Measurements from ENCODE around the gene KLHL11.

KLHL11 gene

GRCh38 chr17:41913798-41914197, 48.6 kb upstream of the KLHL11 start:
- Histone ChIP-seq H2AFZ (ENCODE audit: low read length) (no peak overlapping the region), H2AK5ac (ENCODE audit: low read depth, low read length) (no peak overlapping the region), H3K23ac (ENCODE audit: low read depth, low read length, poor library complexity) (peak overlapping the region; percentile 46), H3K4ac (ENCODE audit: low read length) (no peak overlapping the region), H3K4me2 (ENCODE audit: insufficient read depth, low read length, poor library complexity, severe bottlenecking) (no peak overlapping the region), H4K91ac (ENCODE audit: low read depth, low read length, poor library complexity) (peak overlapping the region; percentile 61), H4K8ac (ENCODE audit: low read depth, low read length) (no peak overlapping the region), H2BK120ac (ENCODE audit: low read depth, low read length) (no peak overlapping the region), H2BK15ac (ENCODE audit: low read length) (no peak overlapping the region), H2BK5ac (ENCODE audit: low read length) (no peak overlapping the region), H3K18ac (ENCODE audit: low read length) (no peak overlapping the region), H3K9me3 (replicated peaks in 1 of 2; ENCODE audit: control insufficient read depth in 2 of 2, insufficient read depth in 1 of 2, low read depth in 1 of 2, low read length in 2 of 2) (no peaks in the 10 kb centered on the region), H3K27ac (replicated peaks; ENCODE audit: low read length) (peak overlapping the region; percentile 7), H3K4me1 (ENCODE audit: control insufficient read depth in 2 of 2, insufficient read depth in 1 of 2, low read depth in 1 of 2, low read length in 2 of 2) (peaks cover 14 to 31% of the 10 kb centered on the region in 2 donors), H3K27me3 (ENCODE audit: control insufficient read depth in 3 of 3, insufficient read depth in 3 of 3, low read depth in 1 of 3, low read length in 3 of 3) (no peaks in the 10 kb centered on the region), H3K36me3 (replicated peaks in 1 of 2; ENCODE audit: control insufficient read depth in 2 of 2, insufficient read depth in 2 of 2, low read length in 2 of 2) (peaks cover 49 to 89% of the 10 kb centered on the region in 2 donors), H2BK12ac (ENCODE audit: low read length) (no peak overlapping the region), H3K14ac (ENCODE audit: low read length) (no peak overlapping the region), H3K4me3 (ENCODE audit: low read length in 2 of 2) (no peak overlapping the region), H3K9ac (ENCODE audit: low read depth, low read length, poor library complexity) (no peak overlapping the region), H3K79me1 (ENCODE audit: low read depth, low read length) (peaks cover 22% of the 10 kb centered on the region)
- WGBS, 2 donors (ENCODE audit: extremely low coverage in 2 of 2, insufficient read length in 2 of 2, insufficient replicate concordance in 1 of 2) = no CpG with 5 or more reads among the region's 4 CpGs
- DNase-seq (ENCODE audit: low spot score) = no peak

GRCh38 chr17:41912925-41913324, 47.7 kb upstream of the KLHL11 start:
- H3K9me3 ChIP-seq (replicated peaks in 1 of 2; ENCODE audit: control insufficient read depth in 2 of 2, insufficient read depth in 1 of 2, low read depth in 1 of 2, low read length in 2 of 2) = no peaks in the 10 kb centered on the region
- H3K27ac ChIP-seq (replicated peaks; ENCODE audit: low read length) = no peak overlapping the region
- H3K18ac ChIP-seq (ENCODE audit: low read length) = no peak overlapping the region
- no peak overlapping the region for H3K4me3 ChIP-seq (ENCODE audit: low read length in 2 of 2)
- WGBS, 2 donors (ENCODE audit: extremely low coverage in 2 of 2, insufficient read length in 2 of 2, insufficient replicate concordance in 1 of 2) = no CpG with 5 or more reads among the region's 1 CpG
- no peak overlapping the region for H4K8ac ChIP-seq (ENCODE audit: low read depth, low read length)
- no peak for DNase-seq (ENCODE audit: low spot score)
- no peak overlapping the region for H3K9ac ChIP-seq (ENCODE audit: low read depth, low read length, poor library complexity)
- H3K27me3 ChIP-seq (ENCODE audit: control insufficient read depth in 3 of 3, insufficient read depth in 3 of 3, low read depth in 1 of 3, low read length in 3 of 3) = no peaks in the 10 kb centered on the region
- H2AK5ac ChIP-seq (ENCODE audit: low read depth, low read length) = no peak overlapping the region
- peaks cover 14 to 33% of the 10 kb centered on the region in 2 donors for H3K4me1 ChIP-seq (ENCODE audit: control insufficient read depth in 2 of 2, insufficient read depth in 1 of 2, low read depth in 1 of 2, low read length in 2 of 2)
- H3K36me3 ChIP-seq (replicated peaks in 1 of 2; ENCODE audit: control insufficient read depth in 2 of 2, insufficient read depth in 2 of 2, low read length in 2 of 2) = peaks cover 56 to 97% of the 10 kb centered on the region in 2 donors
- H2BK5ac ChIP-seq (ENCODE audit: low read length) = no peak overlapping the region
- H3K4ac ChIP-seq (ENCODE audit: low read length) = no peak overlapping the region
- no peak overlapping the region for H2AFZ ChIP-seq (ENCODE audit: low read length)
- no peak overlapping the region for H2BK15ac ChIP-seq (ENCODE audit: low read length)
- no peak overlapping the region for H2BK120ac ChIP-seq (ENCODE audit: low read depth, low read length)
- no peak overlapping the region for H3K14ac ChIP-seq (ENCODE audit: low read length)
- H3K79me1 ChIP-seq (ENCODE audit: low read depth, low read length) = peaks cover 22% of the 10 kb centered on the region
- H4K91ac ChIP-seq (ENCODE audit: low read depth, low read length, poor library complexity) = no peak overlapping the region
- H3K23ac ChIP-seq (ENCODE audit: low read depth, low read length, poor library complexity) = no peak overlapping the region
- H3K4me2 ChIP-seq (ENCODE audit: insufficient read depth, low read length, poor library complexity, severe bottlenecking) = no peak overlapping the region
- H2BK12ac ChIP-seq (ENCODE audit: low read length) = no peak overlapping the region

- Histone ChIP-seq H3K36me3 (replicated peaks in 1 of 2; ENCODE audit: control insufficient read depth in 2 of 2, insufficient read depth in 2 of 2, low read length in 2 of 2) (peaks cover 74 to 100% of the 10 kb centered on the region in 2 donors), H3K79me1 (ENCODE audit: low read depth, low read length) (peaks cover 26% of the 10 kb centered on the region), H3K23ac (ENCODE audit: low read depth, low read length, poor library complexity) (no peak overlapping the region), H2AK5ac (ENCODE audit: low read depth, low read length) (no peak overlapping the region), H2BK12ac (ENCODE audit: low read length) (no peak overlapping the region), H2BK120ac (ENCODE audit: low read depth, low read length) (no peak overlapping the region), H2BK5ac (ENCODE audit: low read length) (no peak overlapping the region), H3K4me2 (ENCODE audit: insufficient read depth, low read length, poor library complexity, severe bottlenecking) (no peak overlapping the region), H3K14ac (ENCODE audit: low read length) (no peak overlapping the region), H4K8ac (ENCODE audit: low read depth, low read length) (no peak overlapping the region), H3K4me1 (ENCODE audit: control insufficient read depth in 2 of 2, insufficient read depth in 1 of 2, low read depth in 1 of 2, low read length in 2 of 2) (peaks cover 2 to 29% of the 10 kb centered on the region in 2 donors), H2BK15ac (ENCODE audit: low read length) (no peak overlapping the region), H2AFZ (ENCODE audit: low read length) (no peak overlapping the region), H3K4ac (ENCODE audit: low read length) (no peak overlapping the region), H4K91ac (ENCODE audit: low read depth, low read length, poor library complexity) (no peak overlapping the region), H3K18ac (ENCODE audit: low read length) (no peak overlapping the region), H3K9ac (ENCODE audit: low read depth, low read length, poor library complexity) (no peak overlapping the region), H3K27me3 (ENCODE audit: control insufficient read depth in 3 of 3, insufficient read depth in 3 of 3, low read depth in 1 of 3, low read length in 3 of 3) (no peaks in the 10 kb centered on the region), H3K9me3 (replicated peaks in 1 of 2; ENCODE audit: control insufficient read depth in 2 of 2, insufficient read depth in 1 of 2, low read depth in 1 of 2, low read length in 2 of 2) (no peaks in the 10 kb centered on the region), H3K4me3 (ENCODE audit: low read length in 2 of 2) (no peak overlapping the region), H3K27ac (replicated peaks; ENCODE audit: low read length) (no peak overlapping the region)
- no peak for DNase-seq (ENCODE audit: low spot score)
- WGBS, 2 donors (ENCODE audit: extremely low coverage in 2 of 2, insufficient read length in 2 of 2, insufficient replicate concordance in 1 of 2) = no CpG with 5 or more reads among the region's 13 CpGs
These were observed 45.6 kb upstream of the KLHL11 start for GRCh38 chr17:41910701-41911391.

GRCh38 chr17:41909088-41909487, 43.9 kb upstream of the KLHL11 start:
- H2BK5ac ChIP-seq (ENCODE audit: low read length) = no peak overlapping the region
- no CpG with 5 or more reads among the region's 13 CpGs for WGBS, 2 donors (ENCODE audit: extremely low coverage in 2 of 2, insufficient read length in 2 of 2, insufficient replicate concordance in 1 of 2)

More at GRCh38 chr17:41909088-41909487, 43.9 kb upstream of the KLHL11 start:
- Histone ChIP-seq H3K23ac (ENCODE audit: low read depth, low read length, poor library complexity) (peak overlapping the region; percentile 21), H4K91ac (ENCODE audit: low read depth, low read length, poor library complexity) (no peak overlapping the region), H2BK15ac (ENCODE audit: low read length) (no peak overlapping the region), H2AFZ (ENCODE audit: low read length) (no peak overlapping the region), H3K27me3 (ENCODE audit: control insufficient read depth in 3 of 3, insufficient read depth in 3 of 3, low read depth in 1 of 3, low read length in 3 of 3) (no peaks in the 10 kb centered on the region), H3K9ac (ENCODE audit: low read depth, low read length, poor library complexity) (peak overlapping the region; percentile 1), H3K4me1 (ENCODE audit: control insufficient read depth in 2 of 2, insufficient read depth in 1 of 2, low read depth in 1 of 2, low read length in 2 of 2) (peaks cover 0 to 12% of the 10 kb centered on the region in 2 donors), H3K18ac (ENCODE audit: low read length) (no peak overlapping the region), H3K4ac (ENCODE audit: low read length) (no peak overlapping the region), H3K36me3 (replicated peaks in 1 of 2; ENCODE audit: control insufficient read depth in 2 of 2, insufficient read depth in 2 of 2, low read length in 2 of 2) (peaks cover 91 to 100% of the 10 kb centered on the region in 2 donors), H3K27ac (replicated peaks; ENCODE audit: low read length) (no peak overlapping the region), H3K4me3 (ENCODE audit: low read length in 2 of 2) (no peak overlapping the region), H4K8ac (ENCODE audit: low read depth, low read length) (no peak overlapping the region), H2AK5ac (ENCODE audit: low read depth, low read length) (no peak overlapping the region), H3K79me1 (ENCODE audit: low read depth, low read length) (peaks cover 24% of the 10 kb centered on the region), H2BK12ac (ENCODE audit: low read length) (no peak overlapping the region), H3K14ac (ENCODE audit: low read length) (no peak overlapping the region), H3K4me2 (ENCODE audit: insufficient read depth, low read length, poor library complexity, severe bottlenecking) (no peak overlapping the region), H3K9me3 (replicated peaks in 1 of 2; ENCODE audit: control insufficient read depth in 2 of 2, insufficient read depth in 1 of 2, low read depth in 1 of 2, low read length in 2 of 2) (no peaks in the 10 kb centered on the region), H2BK120ac (ENCODE audit: low read depth, low read length) (no peak overlapping the region)
- DNase-seq (ENCODE audit: low spot score) = no peak

All from neuronal stem cell (in vitro differentiated cells).